IPS-11a (cell line): ENCODE results near the gene EPB41L2.

Source experiments
- H3K4me3 ChIP-seq: one replicate; pipeline ENCODE4 v1.5.1; 2013; ENCODE audit warnings: low read depth, low read length, control low read depth

The EPB41L2 gene

GRCh38 chr6:130847001-130847910, 215.8 kb downstream of the EPB41L2 start:
- H3K4me3 ChIP-seq = no peak overlapping the region

- no peak overlapping the region for H3K4me3 ChIP-seq
Measured at GRCh38 chr6:130846501-130846900, 216.5 kb downstream of the EPB41L2 start.

GRCh38 chr6:130843575-130844320, 219.3 kb downstream of the EPB41L2 start:
- H3K4me3 ChIP-seq = no peak overlapping the region

- no peak overlapping the region for H3K4me3 ChIP-seq
Measured at GRCh38 chr6:130841128-130841728, 221.8 kb downstream of the EPB41L2 start.

- no peak overlapping the region for H3K4me3 ChIP-seq
Measured at GRCh38 chr6:130840050-130840449, 223.0 kb downstream of the EPB41L2 start.

DNA sequence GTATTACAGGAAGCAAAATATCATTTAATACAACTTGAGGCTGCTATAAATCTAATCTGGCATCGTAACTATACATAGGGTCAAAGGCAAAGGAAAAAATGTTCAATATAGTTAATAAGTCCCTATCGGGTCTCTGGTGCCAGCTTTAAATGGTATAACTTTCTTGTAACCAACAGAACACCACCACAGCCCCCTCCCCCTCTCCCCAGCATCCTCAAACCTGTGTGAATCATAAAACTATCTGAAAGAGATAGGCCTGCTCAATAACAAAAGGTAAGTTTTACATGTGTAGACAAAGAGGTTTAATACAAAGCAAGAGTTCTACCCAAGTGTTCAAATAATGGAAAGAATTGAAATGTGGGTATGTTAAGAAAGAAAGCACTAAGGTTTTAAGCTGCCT, 223.7 kb downstream of the EPB41L2 start:
- no peak overlapping the region for H3K4me3 ChIP-seq

DNA sequence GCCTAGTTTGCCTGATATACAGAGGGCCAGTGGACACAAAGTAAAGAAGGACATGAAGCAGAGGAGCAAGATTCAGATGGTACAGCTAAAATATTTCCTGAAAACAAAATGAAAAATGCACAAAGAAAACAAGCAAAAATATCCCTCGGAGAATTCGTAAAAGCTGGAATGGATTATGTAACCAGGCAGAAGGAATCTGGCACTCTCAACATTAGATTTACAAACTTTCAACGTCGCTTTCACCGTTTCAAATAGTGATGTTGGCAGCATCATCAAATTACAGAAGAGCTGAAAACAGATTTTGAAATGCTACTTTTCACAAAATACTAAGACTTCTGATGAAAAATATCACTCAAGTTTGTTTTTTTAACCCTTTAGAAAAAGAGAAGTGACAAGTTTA, 224.1 kb downstream of the EPB41L2 start:
- H3K4me3 ChIP-seq = no peak overlapping the region

DNA sequence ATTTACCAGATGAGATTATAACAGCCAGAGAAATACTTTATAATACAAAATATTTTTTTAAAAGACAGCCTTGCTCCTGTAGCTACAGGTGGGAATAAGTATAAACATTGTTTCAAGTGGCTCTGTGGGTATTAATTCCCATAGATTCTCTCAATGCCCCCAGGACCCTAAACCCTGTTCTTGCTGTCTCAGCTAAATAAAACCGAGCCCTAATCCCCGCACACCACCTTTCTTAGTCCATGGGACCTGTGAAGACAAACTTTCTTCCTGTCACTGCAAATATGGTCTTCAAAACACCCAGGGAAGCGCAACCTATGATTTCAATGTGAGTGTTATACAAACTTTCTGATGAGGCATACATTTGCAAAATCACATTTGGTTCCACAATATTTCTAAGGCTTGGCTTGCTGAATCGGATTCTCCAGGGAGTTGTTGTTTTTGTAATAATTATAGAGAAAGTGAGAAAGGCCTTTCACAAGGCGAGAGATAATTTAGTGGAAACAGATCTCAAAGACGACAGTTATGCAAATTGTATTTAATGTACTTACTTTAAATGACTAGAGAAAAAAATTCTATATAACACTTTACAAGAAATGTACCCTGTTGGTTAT, 224.7 kb downstream of the EPB41L2 start:
- H3K4me3 ChIP-seq = no peak overlapping the region

DNA sequence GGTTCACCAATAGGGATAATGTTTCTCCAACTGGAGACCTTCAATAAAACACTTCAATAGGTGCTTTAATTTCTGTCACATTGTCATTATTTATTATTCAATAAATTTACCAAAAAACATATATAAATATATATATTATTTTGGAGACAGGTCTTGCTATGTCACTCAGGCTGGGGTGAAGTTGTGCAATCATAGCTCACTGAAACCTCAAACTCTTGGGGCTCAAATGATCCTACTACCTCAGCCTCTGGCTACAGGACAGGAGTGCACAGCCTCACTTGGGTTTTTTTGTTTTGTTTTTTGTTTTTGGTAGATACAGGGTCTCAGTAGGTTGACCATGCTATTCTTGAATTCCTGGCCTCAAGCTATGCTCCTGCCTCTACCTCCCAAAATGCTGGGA, 226.0 kb downstream of the EPB41L2 start:
- H3K4me3 ChIP-seq = no peak overlapping the region

DNA sequence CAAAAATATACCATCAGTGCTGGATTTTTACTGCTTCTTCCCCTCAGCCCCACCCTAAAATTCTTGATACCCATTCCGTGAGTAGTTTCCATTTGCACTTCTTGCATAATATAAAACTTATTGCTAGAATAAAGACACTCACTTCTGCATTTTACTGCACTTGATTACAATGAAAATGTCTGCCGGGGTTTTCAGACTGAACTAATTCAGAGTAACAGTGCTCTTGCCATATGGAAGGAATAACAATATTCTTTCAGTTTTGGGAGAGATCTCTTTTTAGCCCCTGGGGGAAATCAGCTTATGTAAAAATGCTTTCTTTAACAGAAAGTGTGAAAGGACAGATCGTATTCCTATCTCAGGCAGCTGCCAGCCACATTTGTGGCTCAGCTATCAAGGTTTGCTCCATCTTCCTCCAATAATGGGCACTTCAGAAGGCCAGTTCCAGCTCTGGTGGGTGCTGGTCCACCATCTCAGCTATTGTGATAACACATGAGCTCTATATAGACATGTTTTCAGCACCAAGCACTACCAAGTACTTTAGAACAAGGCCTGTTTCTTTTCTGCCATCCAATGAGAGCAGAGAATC, 226.9 kb downstream of the EPB41L2 start:
- no peak overlapping the region for H3K4me3 ChIP-seq

- no peak overlapping the region for H3K4me3 ChIP-seq
Measured at GRCh38 chr6:130834482-130835251, 228.4 kb downstream of the EPB41L2 start.

- no peak overlapping the region for H3K4me3 ChIP-seq
Measured at GRCh38 chr6:130833569-130833968, 229.5 kb downstream of the EPB41L2 start.

- no peak overlapping the region for H3K4me3 ChIP-seq
Measured at GRCh38 chr6:130831607-130832006, 231.4 kb downstream of the EPB41L2 start.

DNA sequence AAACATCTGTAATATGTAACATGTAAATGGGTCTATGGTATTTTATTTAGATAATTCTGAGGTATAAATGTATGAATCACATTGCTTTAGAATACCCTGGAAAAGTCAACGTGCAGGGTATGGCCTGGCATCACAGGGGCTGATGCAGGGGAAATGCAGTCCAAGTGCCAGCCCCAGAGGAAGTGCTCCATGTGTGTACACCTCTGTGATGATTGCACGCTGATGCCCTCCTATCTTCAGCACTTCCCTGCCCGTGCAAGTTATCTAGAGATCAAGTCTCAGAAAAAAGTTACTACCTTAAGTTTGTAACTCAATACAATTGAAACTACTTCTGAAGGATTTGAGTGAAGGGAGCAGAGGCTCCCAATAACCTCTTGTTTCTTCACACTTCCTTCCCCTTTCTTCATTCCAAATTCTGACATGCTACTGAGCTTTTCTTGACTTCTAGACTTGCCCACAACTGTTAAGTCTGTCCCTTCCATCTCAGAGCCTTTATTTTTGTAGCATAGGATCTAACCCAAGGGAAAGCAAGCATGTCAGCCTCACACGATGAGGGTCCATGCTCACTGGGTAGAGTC, 233.6 kb downstream of the EPB41L2 start:
- no peak overlapping the region for H3K4me3 ChIP-seq

DNA sequence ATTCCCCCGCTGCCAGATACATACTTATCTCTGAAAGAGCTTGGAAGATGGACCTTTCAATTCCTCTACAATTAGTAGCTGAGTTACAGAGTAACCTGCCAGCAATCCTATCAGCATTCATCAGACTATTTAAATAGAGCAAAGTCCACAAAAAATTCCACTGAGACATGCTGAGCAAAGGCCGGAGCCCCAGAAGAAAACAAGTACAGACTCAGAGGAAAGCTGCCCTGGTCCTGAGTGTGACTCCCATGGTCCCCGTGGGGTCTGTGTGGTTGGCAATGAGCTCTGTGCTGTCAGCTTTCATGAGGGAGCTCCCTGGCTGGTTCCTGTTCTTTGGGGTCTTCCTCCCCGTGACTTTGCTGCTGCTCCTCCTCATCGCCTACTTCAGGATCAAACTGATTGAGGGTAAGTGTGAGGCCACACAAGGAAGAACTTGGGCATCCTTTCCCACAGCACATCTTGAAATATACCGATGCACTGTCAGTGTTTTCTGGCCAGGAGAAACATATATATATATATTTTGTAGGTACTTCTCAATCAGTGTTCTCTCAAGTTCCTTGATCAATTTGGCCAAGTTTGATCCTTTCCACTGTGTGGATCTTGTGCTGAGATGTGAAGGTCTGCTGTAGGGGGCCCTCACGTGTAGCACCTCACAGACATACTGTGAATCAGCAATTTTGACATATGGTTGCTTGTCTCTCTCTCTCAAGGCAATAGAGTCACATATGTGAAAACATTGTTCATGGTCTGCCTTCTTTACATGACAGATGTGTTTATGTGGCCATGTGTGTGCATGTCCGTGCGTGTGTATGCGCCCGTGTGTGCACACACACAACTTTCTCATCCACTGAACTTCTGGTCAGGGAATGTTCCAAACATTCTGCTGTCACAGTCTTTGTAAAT, 235.5 kb downstream of the EPB41L2 start, which contains the start of gene SMLR1:
Gene SMLR1 (plus strand): TSS at position 160 of the 903 bp plus-strand sequence. CDS start 8 bp downstream, at position 168.
- no peak within 1 kb of the TSS for H3K4me3 ChIP-seq

DNA sequence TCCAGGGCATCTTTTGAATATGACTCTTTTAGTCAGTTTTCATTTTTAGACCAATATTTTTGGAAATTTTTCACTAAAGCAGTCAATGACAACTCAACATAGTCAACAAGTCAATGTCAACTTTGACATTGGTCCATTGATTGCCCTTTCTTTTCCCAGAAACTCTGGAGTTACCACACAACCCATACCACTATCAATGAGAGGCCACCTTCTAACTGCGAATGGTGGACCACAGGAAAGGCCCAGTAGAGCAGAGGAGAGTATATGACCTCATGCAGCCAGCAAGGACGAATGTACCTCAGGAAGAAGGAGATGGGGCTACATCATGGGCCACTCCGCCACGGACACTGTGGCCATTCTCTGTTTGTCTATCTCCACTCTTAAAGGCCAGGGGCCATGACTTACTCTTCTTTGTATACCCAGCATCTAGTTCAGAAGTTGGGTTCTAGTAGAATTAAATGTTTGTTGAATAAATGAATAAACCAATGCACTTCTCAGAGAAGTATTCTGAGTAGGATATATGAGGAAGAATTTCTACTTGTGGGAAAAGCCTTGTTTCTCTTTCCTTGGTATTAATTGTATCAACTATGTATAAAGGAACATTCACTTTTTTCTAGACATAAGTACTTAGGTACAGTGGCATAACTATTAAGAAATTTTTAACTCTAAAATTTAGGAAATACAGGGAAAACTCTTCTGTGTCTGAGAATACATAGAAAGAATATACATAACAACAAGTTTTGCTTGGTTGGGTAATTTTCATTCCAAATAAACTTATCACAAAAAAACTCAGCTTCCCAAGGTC, 236.4 kb downstream of the EPB41L2 start:
- H3K4me3 ChIP-seq = no peak overlapping the region

DNA sequence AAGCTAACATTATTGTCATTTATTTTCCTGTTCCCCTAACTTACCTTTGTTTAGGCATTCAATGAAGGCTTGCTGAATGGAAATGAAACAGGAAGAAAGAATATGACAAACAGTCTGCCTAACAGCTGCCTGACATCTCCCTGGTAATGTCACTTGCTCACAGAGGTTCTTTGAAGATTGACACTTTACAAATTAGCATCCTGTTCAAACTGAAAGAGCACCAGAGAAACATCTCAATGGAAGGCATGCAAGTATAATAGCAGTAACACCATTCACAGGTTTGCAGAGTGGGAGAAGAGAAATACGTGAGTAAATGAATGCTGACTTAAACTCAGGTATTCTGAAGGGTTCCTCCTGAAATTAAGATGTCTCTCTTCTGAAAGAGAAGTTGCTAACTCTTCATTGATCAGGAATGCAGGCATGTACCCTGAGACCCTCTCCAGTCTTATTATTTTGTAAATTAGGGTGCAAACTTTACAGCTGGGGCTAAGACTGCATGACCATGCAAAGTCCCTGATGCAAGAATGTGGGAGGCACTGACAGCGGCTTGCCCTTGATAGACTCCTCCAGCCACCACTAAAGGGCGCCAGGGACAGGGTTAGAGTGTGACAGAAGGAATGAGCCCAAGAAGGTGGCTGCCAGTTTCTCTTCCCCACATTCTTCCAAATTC, 237.1 kb downstream of the EPB41L2 start:
- H3K4me3 ChIP-seq = no peak overlapping the region
